ENCODE data around the gene PLCH2.

Gene PLCH2

GRCh38 chr1:2502661-2503553 lies 26.8 kb downstream of the PLCH2 start:
- Histone ChIP-seq H3K36me3 (ENCODE audit: insufficient read depth, low read length) (peaks cover 4% of the 10 kb centered on the region), H3K9me3 (ENCODE audit: low read length) (no peaks in the 10 kb centered on the region), H3K27me3 (ENCODE audit: insufficient read depth, low read length) (no peaks in the 10 kb centered on the region), H3K4me1 (ENCODE audit: insufficient read depth, low read length) (peaks cover 9% of the 10 kb centered on the region), H3K4me3 (ENCODE audit: low read length) (no peak overlapping the region), H2AFZ (ENCODE audit: low read depth, low read length) (no peak overlapping the region)

GRCh38 chr1:2503554-2504224 lies 27.6 kb downstream of the PLCH2 start:
- H3K27me3 ChIP-seq (ENCODE audit: insufficient read depth, low read length): no peaks in the 10 kb centered on the region
- peaks cover 10% of the 10 kb centered on the region for H3K36me3 ChIP-seq (ENCODE audit: insufficient read depth, low read length)
- no peak overlapping the region for H2AFZ ChIP-seq (ENCODE audit: low read depth, low read length)
- no peak overlapping the region for H3K4me3 ChIP-seq (ENCODE audit: low read length)
- no peaks in the 10 kb centered on the region for H3K9me3 ChIP-seq (ENCODE audit: low read length)
- peaks cover 9% of the 10 kb centered on the region for H3K4me1 ChIP-seq (ENCODE audit: insufficient read depth, low read length)

- Histone ChIP-seq H3K9me3 (ENCODE audit: low read length) (no peaks in the 10 kb centered on the region), H2AFZ (ENCODE audit: low read depth, low read length) (no peak overlapping the region), H3K4me3 (ENCODE audit: low read length) (no peak overlapping the region)
Observed at GRCh38 chr1:2504225-2504948, 28.3 kb downstream of the PLCH2 start.

GRCh38 chr1:2504949-2505272 lies 28.8 kb downstream of the PLCH2 start:
- Histone ChIP-seq H3K4me3 (ENCODE audit: low read length) (no peak overlapping the region), H2AFZ (ENCODE audit: low read depth, low read length) (no peak overlapping the region), H3K4me1 (ENCODE audit: insufficient read depth, low read length) (peaks cover 9% of the 10 kb centered on the region), H3K27me3 (ENCODE audit: insufficient read depth, low read length) (no peaks in the 10 kb centered on the region), H3K36me3 (ENCODE audit: insufficient read depth, low read length) (peaks cover 22% of the 10 kb centered on the region), H3K9me3 (ENCODE audit: low read length) (no peaks in the 10 kb centered on the region)

More at GRCh38 chr1:2504225-2504948, 28.3 kb downstream of the PLCH2 start:
- no peaks in the 10 kb centered on the region for H3K27me3 ChIP-seq (ENCODE audit: insufficient read depth, low read length)
- H3K4me1 ChIP-seq (ENCODE audit: insufficient read depth, low read length): peaks cover 9% of the 10 kb centered on the region
- H3K36me3 ChIP-seq (ENCODE audit: insufficient read depth, low read length): peaks cover 17% of the 10 kb centered on the region

- Histone ChIP-seq H2AFZ (ENCODE audit: low read depth, low read length) (no peak overlapping the region), H3K4me1 (ENCODE audit: insufficient read depth, low read length) (peaks cover 3% of the 10 kb centered on the region), H3K36me3 (ENCODE audit: insufficient read depth, low read length) (peaks cover 28% of the 10 kb centered on the region), H3K9me3 (ENCODE audit: low read length) (no peaks in the 10 kb centered on the region), H3K27me3 (ENCODE audit: insufficient read depth, low read length) (no peaks in the 10 kb centered on the region), H3K4me3 (ENCODE audit: low read length) (no peak overlapping the region)
Observed at GRCh38 chr1:2505461-2505994, 29.4 kb downstream of the PLCH2 start.

- Histone ChIP-seq H2AFZ (ENCODE audit: low read depth, low read length) (no peak overlapping the region), H3K9me3 (ENCODE audit: low read length) (no peaks in the 10 kb centered on the region), H3K4me1 (ENCODE audit: insufficient read depth, low read length) (peaks cover 3% of the 10 kb centered on the region), H3K4me3 (ENCODE audit: low read length) (no peak overlapping the region), H3K27me3 (ENCODE audit: insufficient read depth, low read length) (no peaks in the 10 kb centered on the region), H3K36me3 (ENCODE audit: insufficient read depth, low read length) (peaks cover 35% of the 10 kb centered on the region)
Observed at GRCh38 chr1:2506007-2506860, 30.1 kb downstream of the PLCH2 start.

- peaks cover 43% of the 10 kb centered on the region for H3K36me3 ChIP-seq (ENCODE audit: insufficient read depth, low read length)
- no peaks in the 10 kb centered on the region for H3K27me3 ChIP-seq (ENCODE audit: insufficient read depth, low read length)
- peaks cover 3% of the 10 kb centered on the region for H3K4me1 ChIP-seq (ENCODE audit: insufficient read depth, low read length)
- H2AFZ ChIP-seq (ENCODE audit: low read depth, low read length): no peak overlapping the region
- H3K4me3 ChIP-seq (ENCODE audit: low read length): no peak overlapping the region
- no peaks in the 10 kb centered on the region for H3K9me3 ChIP-seq (ENCODE audit: low read length)
Observed at GRCh38 chr1:2506901-2507565, 30.9 kb downstream of the PLCH2 start.

GRCh38 chr1:2507744-2508155 lies 31.7 kb downstream of the PLCH2 start:
- no peaks in the 10 kb centered on the region for H3K27me3 ChIP-seq (ENCODE audit: insufficient read depth, low read length)
- H3K9me3 ChIP-seq (ENCODE audit: low read length): no peaks in the 10 kb centered on the region
- peaks cover 3% of the 10 kb centered on the region for H3K4me1 ChIP-seq (ENCODE audit: insufficient read depth, low read length)
- H2AFZ ChIP-seq (ENCODE audit: low read depth, low read length): no peak overlapping the region
- H3K36me3 ChIP-seq (ENCODE audit: insufficient read depth, low read length): peaks cover 49% of the 10 kb centered on the region
- no peak overlapping the region for H3K4me3 ChIP-seq (ENCODE audit: low read length)

GRCh38 chr1:2508180-2508579 lies 32.1 kb downstream of the PLCH2 start:
- Histone ChIP-seq H2AFZ (ENCODE audit: low read depth, low read length) (no peak overlapping the region), H3K9me3 (ENCODE audit: low read length) (no peaks in the 10 kb centered on the region), H3K4me1 (ENCODE audit: insufficient read depth, low read length) (peaks cover 3% of the 10 kb centered on the region), H3K36me3 (ENCODE audit: insufficient read depth, low read length) (peaks cover 53% of the 10 kb centered on the region), H3K4me3 (ENCODE audit: low read length) (no peak overlapping the region), H3K27me3 (ENCODE audit: insufficient read depth, low read length) (no peaks in the 10 kb centered on the region)

- no peak overlapping the region for H2AFZ ChIP-seq (ENCODE audit: low read depth, low read length)
- no peaks in the 10 kb centered on the region for H3K27me3 ChIP-seq (ENCODE audit: insufficient read depth, low read length)
- H3K4me1 ChIP-seq (ENCODE audit: insufficient read depth, low read length): peaks cover 3% of the 10 kb centered on the region
- peaks cover 59% of the 10 kb centered on the region for H3K36me3 ChIP-seq (ENCODE audit: insufficient read depth, low read length)
- H3K4me3 ChIP-seq (ENCODE audit: low read length): no peak overlapping the region
- no peaks in the 10 kb centered on the region for H3K9me3 ChIP-seq (ENCODE audit: low read length)
Observed at GRCh38 chr1:2508751-2509150, 32.7 kb downstream of the PLCH2 start.

GRCh38 chr1:2509589-2509988 lies 33.5 kb downstream of the PLCH2 start:
- no peaks in the 10 kb centered on the region for H3K9me3 ChIP-seq (ENCODE audit: low read length)
- H3K4me1 ChIP-seq (ENCODE audit: insufficient read depth, low read length): peaks cover 3% of the 10 kb centered on the region
- no peak overlapping the region for H3K4me3 ChIP-seq (ENCODE audit: low read length)
- no peaks in the 10 kb centered on the region for H3K27me3 ChIP-seq (ENCODE audit: insufficient read depth, low read length)
- H2AFZ ChIP-seq (ENCODE audit: low read depth, low read length): no peak overlapping the region
- H3K36me3 ChIP-seq (ENCODE audit: insufficient read depth, low read length): peaks cover 65% of the 10 kb centered on the region

Data from neuron (in vitro differentiated cells).